ENCODE results near the gene EHF. TPM values are rescaled to one million over a fixed set of nuclear protein-coding genes. Genes with fewer than 3 reads are reported as not detected.

EHF gene
- total and polyA plus RNA-seq, 8 donors: 9.9 to 53.1 (median 13.9) TPM

GRCh38 chr11:34659096-34659733, 38.3 kb downstream of the EHF start:
- DNase-seq: no peak
- no peak for TF ChIP-seq CTCF (IDR thresholded peaks at IDR 0.05)
- intact Hi-C loops (cut with DNase I): no loop called here

GRCh38 chr11:34665077-34665835, 44.4 kb downstream of the EHF start:
- intact Hi-C loops (cut with DNase I): no loop called here
- TF ChIP-seq CTCF (IDR thresholded peaks at IDR 0.05): no peak
- H3K9me3 ChIP-seq: no peaks in the 10 kb centered on the region
- H3K4me3 ChIP-seq: no peak overlapping the region
- ATAC-seq (no peak), DNase-seq (no peak)
- H3K4me1 ChIP-seq: no peaks in the 10 kb centered on the region
- no peaks in the 10 kb centered on the region for H3K36me3 ChIP-seq
- H3K27ac ChIP-seq: no peak overlapping the region
- no peaks in the 10 kb centered on the region for H3K27me3 ChIP-seq

More at GRCh38 chr11:34659096-34659733, 38.3 kb downstream of the EHF start:
- Histone ChIP-seq H3K27me3 (no peaks in the 10 kb centered on the region), H3K9me3 (no peaks in the 10 kb centered on the region), H3K27ac (no peak overlapping the region), H3K4me1 (peaks cover 9 to 11% of the 10 kb centered on the region in 2 donors), H3K36me3 (peaks cover 0 to 5% of the 10 kb centered on the region in 2 donors), H3K4me3 (no peak overlapping the region)
- no peak for ATAC-seq

- intact Hi-C loops (cut with DNase I): no loop called here
Measured at GRCh38 chr11:34667810-34668582, 47.1 kb downstream of the EHF start.

GRCh38 chr11:34668583-34669053, 47.7 kb downstream of the EHF start:
- intact Hi-C loops (cut with DNase I): no loop called here
- Histone ChIP-seq H3K27ac (no peak overlapping the region), H3K36me3 (no peaks in the 10 kb centered on the region), H3K27me3 (no peaks in the 10 kb centered on the region), H3K4me1 (no peaks in the 10 kb centered on the region), H3K4me3 (no peak overlapping the region), H3K9me3 (peaks cover 0 to 3% of the 10 kb centered on the region in 2 donors)
- no peak for TF ChIP-seq CTCF (IDR thresholded peaks at IDR 0.05)
- no peak for ATAC-seq
- DNase-seq: no peak

More at GRCh38 chr11:34667810-34668582, 47.1 kb downstream of the EHF start:
- Histone ChIP-seq H3K4me3 (no peak overlapping the region), H3K27me3 (no peaks in the 10 kb centered on the region), H3K9me3 (peaks cover 0 to under 1% of the 10 kb centered on the region in 2 donors), H3K36me3 (no peaks in the 10 kb centered on the region), H3K27ac (no peak overlapping the region), H3K4me1 (no peaks in the 10 kb centered on the region)
- no peak for TF ChIP-seq CTCF (IDR thresholded peaks at IDR 0.05)
- DNase-seq: no peak
- no peak for ATAC-seq

- Histone ChIP-seq H3K36me3 (no peaks in the 10 kb centered on the region), H3K4me3 (no peak overlapping the region), H3K27ac (no peak overlapping the region), H3K27me3 (no peaks in the 10 kb centered on the region), H3K4me1 (no peaks in the 10 kb centered on the region), H3K9me3 (peaks cover 0 to 3% of the 10 kb centered on the region in 2 donors)
- DNase-seq (no peak), ATAC-seq (no peak)
- intact Hi-C loops (cut with DNase I): no loop called here
- TF ChIP-seq CTCF (IDR thresholded peaks at IDR 0.05): no peak
Measured at GRCh38 chr11:34669458-34669857, 48.6 kb downstream of the EHF start.

Data from left lung (tissue), 10 donors.